B cell (primary cell): ENCODE measurements around the gene CYP1A1. TPM values are rescaled to one million over a fixed set of nuclear protein-coding genes. Genes with fewer than 3 reads are reported as not detected.

Experiments used
- ATAC-seq: fragments of 200-7000 bp; cut with Tn5 transposase; one replicate; pipeline ENCODE4 v1.10.0; 2021; ENCODE audit warnings: low read depth, mild to moderate bottlenecking, moderate number of reproducible peaks, moderate library complexity
- CTCF ChIA-PET: fragments of 350-600 bp; sonication (Branson Sonifier 250); formaldehyde crosslinking; loops from one replicate; lab custom pipeline; 2021; ENCODE audit warnings: antibody characterized with exemption, inconsistent platforms; lab: Charles Lee
- POLR2A ChIA-PET: fragments of 350-600 bp; sonication (Branson Sonifier 250); formaldehyde crosslinking; loops from one replicate; lab custom pipeline; 2021; ENCODE audit warnings: antibody characterized with exemption; lab: Charles Lee
- DNase-seq: peaks from one replicate; pipeline ENCODE4 v3.0.0; 2013
- H2AFZ ChIP-seq: 2 replicates; pipeline ENCODE4 v1.6.1; 2012; ENCODE audit warnings: mild to moderate bottlenecking, low read depth, low read length; ENCODE audit not compliant: insufficient read depth, poor library complexity, severe bottlenecking
- H3K27ac ChIP-seq, 2 donors: 1 replicate in 1 of 2; 2 replicates in 1 of 2; pipeline ENCODE4 v1.5.1; 2012 to 2013; ENCODE audit warnings: low read length in 2 of 2, mild to moderate bottlenecking in 2 of 2, moderate library complexity in 1 of 2
- H3K27me3 ChIP-seq, 4 experiments: fragments of 200-600 bp in 1 of 4; sonication (generic) in 1 of 4; replicated peaks in 1 of 4; 1 replicate in 2 of 4; 2 replicates in 2 of 4; pipeline versions ENCODE4 v1.6.1 to v1.7.0; 2013 to 2016; ENCODE audit warnings: low read length in 3 of 4, mild to moderate bottlenecking in 2 of 4, mixed read lengths in 1 of 4, moderate library complexity in 1 of 4; ENCODE audit not compliant: insufficient read depth in 4 of 4, control insufficient read depth in 3 of 4; ENCODE audit errors: control extremely low read depth in 1 of 4
- H3K36me3 ChIP-seq, 2 experiments: replicated peaks in 1 of 2; 1 replicate in 1 of 2; 2 replicates in 1 of 2; pipeline versions ENCODE4 v1.6.1 to v1.7.1; 2013; ENCODE audit warnings: low read length in 1 of 2; ENCODE audit not compliant: insufficient read depth in 2 of 2, control insufficient read depth in 1 of 2; ENCODE audit errors: control extremely low read depth in 1 of 2, extremely low read depth in 1 of 2
- H3K4me1 ChIP-seq, 2 donors: fragments of 200-600 bp in 1 of 2; sonication (generic) in 1 of 2; 1 replicate in 1 of 2; 2 replicates in 1 of 2; pipeline versions ENCODE4 v1.5.1 to v1.6.1; 2013 to 2017; ENCODE audit warnings: low read length in 2 of 2; ENCODE audit not compliant: control insufficient read depth in 2 of 2, insufficient read depth in 2 of 2
- H3K4me2 ChIP-seq: replicated peaks from 2 replicates; pipeline ENCODE3; 2012; ENCODE audit warnings: mild to moderate bottlenecking, low read depth, low read length; ENCODE audit not compliant: poor library complexity, severe bottlenecking
- H3K4me3 ChIP-seq, 5 experiments: fragments of 200-600 bp in 1 of 5; sonication (generic) in 1 of 5; 1 replicate in 3 of 5; 2 replicates in 2 of 5; pipeline versions ENCODE4 v1.5.1 to v1.7.0; 2011 to 2016; ENCODE audit warnings: low read length in 4 of 5, mild to moderate bottlenecking in 4 of 5, low read depth in 2 of 5, control low read depth in 1 of 5, moderate library complexity in 1 of 5; ENCODE audit not compliant: insufficient read depth in 1 of 5; ENCODE audit errors: control extremely low read depth in 1 of 5, extremely low read depth in 1 of 5
- H3K79me2 ChIP-seq: fragments of 200-600 bp; sonication (generic); one replicate; pipeline ENCODE4 v1.6.0; 2016; ENCODE audit warnings: low read length; ENCODE audit not compliant: control insufficient read depth, insufficient read depth
- H3K9ac ChIP-seq: fragments of 200-600 bp; sonication (generic); 2 replicates; pipeline ENCODE4 v1.6.1; 2017; ENCODE audit warnings: mild to moderate bottlenecking, low read length, moderate library complexity
- H3K9me3 ChIP-seq, 3 donors: one replicate each; pipeline versions ENCODE4 v1.6.1 to v1.7.1; 2013; ENCODE audit warnings: low read length in 2 of 3; ENCODE audit not compliant: control insufficient read depth in 2 of 3, insufficient read depth in 1 of 3; ENCODE audit errors: control extremely low read depth in 1 of 3
- H4K20me1 ChIP-seq: 2 replicates; pipeline ENCODE4 v1.6.0; 2012; ENCODE audit warnings: mild to moderate bottlenecking, low read length; ENCODE audit not compliant: insufficient read depth, control insufficient read depth, poor library complexity, severe bottlenecking
- H3K27ac Mint-ChIP-seq: one replicate; pipeline ENCODE4 v1.8.0; 2021; ENCODE audit warnings: mixed read lengths
- H3K27me3 Mint-ChIP-seq: one replicate; pipeline ENCODE4 v1.8.0; 2021; ENCODE audit warnings: mixed read lengths
- H3K4me1 Mint-ChIP-seq: one replicate; pipeline ENCODE4 v1.8.0; 2021; ENCODE audit warnings: mixed read lengths
- H3K4me3 Mint-ChIP-seq: one replicate; pipeline ENCODE4 v1.8.0; 2021; ENCODE audit warnings: mixed read lengths
- H3K9me3 Mint-ChIP-seq: one replicate; pipeline ENCODE4 v1.8.0; 2022; ENCODE audit warnings: mixed read lengths; ENCODE audit not compliant: insufficient read depth
- CTCF ChIP-seq: fragments of 200-600 bp; IDR thresholded peaks from one replicate; pipeline ENCODE4 v1.8.0; 2022; ENCODE audit warnings: antibody characterized with exemption, mild to moderate bottlenecking
- EZH2 ChIP-seq: IDR thresholded peaks from 2 replicates; pipeline ENCODE4 v1.6.1; 2012; ENCODE audit warnings: borderline replicate concordance, low read depth, mild to moderate bottlenecking, moderate library complexity, low read length; ENCODE audit not compliant: insufficient read depth, poor library complexity, severe bottlenecking
- WGBS: methylation state at CpG from one replicate; pipeline ENCODE4 v1.1.5; 2013; ENCODE audit warnings: missing lambda C conversion rate; ENCODE audit not compliant: insufficient coverage; 5-methylcytosine and 5-hydroxymethylcytosine counted together
- intact Hi-C: fragments of 100-400 bp; cut with micrococcal nuclease; formaldehyde crosslinking; loops from one replicate; pipeline ENCODE4 v1.10.0; 2022
- polyA plus RNA-seq: library from polyadenylated mRNA; depleted of rRNA; stranded (reverse); fragments of >200 nt; gene quantifications from 2 replicates; pipeline ENCODE4 v1.2.3, GENCODE V29; 2012
- total RNA-seq, 2 donors: library from RNA; stranded (reverse); fragments of 120-200 nt in 1 of 2; gene quantifications; 1 replicate in 1 of 2; 2 replicates in 1 of 2; pipeline versions ENCODE4 v1.2.3 to v1.2.4, GENCODE V29; 2013 to 2022

Gene CYP1A1
- total and polyA plus RNA-seq, 2 donors (not counting 1 experiment from before 2014, with no cell fraction given), result 0.24 TPM; not detected in 1

- Histone ChIP-seq H3K9ac (peak overlapping the region; percentile 66), H2AFZ (peak overlapping the region; percentile 82), H3K79me2 (no peaks in the 10 kb centered on the region), H3K36me3 (no peaks in the 10 kb centered on the region), H3K4me2 (peak overlapping the region; percentile 98), H4K20me1 (no peaks in the 10 kb centered on the region), H3K27me3 (peaks cover 0 to 45% (median 22%) of the 10 kb centered on the region in 4 experiments), H3K9me3 (peaks cover 0 to 19% (median 0%) of the 10 kb centered on the region in 3 donors), H3K27ac (no peak overlapping the region), H3K4me3 (peak overlapping the region in 4 of 5 experiments; percentile 38 to 62 (median 56)), H3K4me1 (peaks cover 14 to 16% of the 10 kb centered on the region in 2 donors)
- ATAC-seq (peak; percentile 62), DNase-seq (peak; percentile 52)
- WGBS, result 3% methylated on average over 84 of the region's 86 CpGs
- Mint-ChIP-seq H3K9me3 (no peaks in the 10 kb centered on the region), H3K27me3 (peaks cover 53% of the 10 kb centered on the region), H3K27ac (peak overlapping the region; percentile 46), H3K4me3 (peak overlapping the region; percentile 83), H3K4me1 (peaks cover 15% of the 10 kb centered on the region)
- ChIA-PET CTCF (interaction anchor here (0.6 to 2.0 kb wide), 3 partner anchors 42 to 91 kb away, joined by 4 to 8 read pairs (median 4); no protein-coding TSS in a partner anchor), POLR2A (no interaction called here)
- intact Hi-C loops, result loop anchor here (2.0 kb wide), 1 partner anchor 29 kb away; the partner anchor contains the start of gene EDC3
- TF ChIP-seq EZH2, result peak; percentile 45
- TF ChIP-seq CTCF, result peak; percentile 16
Observed at GRCh38 chr15:74725845-74726773, 781 bp upstream of the CYP1A1 start.
